B cell (primary cell): ENCODE measurements around the gene SH3BP2. TPM values are rescaled to one million over a fixed set of nuclear protein-coding genes. Genes with fewer than 3 reads are reported as not detected.

ENCODE experiments used
- ATAC-seq: fragments of 200-7000 bp; cut with Tn5 transposase; one replicate; pipeline ENCODE4 v1.10.0; 2021; ENCODE audit warnings: low read depth, mild to moderate bottlenecking, moderate number of reproducible peaks, moderate library complexity
- CTCF ChIA-PET: fragments of 350-600 bp; sonication (Branson Sonifier 250); formaldehyde crosslinking; loops from one replicate; lab custom pipeline; 2021; ENCODE audit warnings: antibody characterized with exemption, inconsistent platforms; lab: Charles Lee
- POLR2A ChIA-PET: fragments of 350-600 bp; sonication (Branson Sonifier 250); formaldehyde crosslinking; loops from one replicate; lab custom pipeline; 2021; ENCODE audit warnings: antibody characterized with exemption; lab: Charles Lee
- DNase-seq: peaks from one replicate; pipeline ENCODE4 v3.0.0; 2013
- H2AFZ ChIP-seq: 2 replicates; pipeline ENCODE4 v1.6.1; 2012; ENCODE audit warnings: mild to moderate bottlenecking, low read depth, low read length; ENCODE audit not compliant: insufficient read depth, poor library complexity, severe bottlenecking
- H3K27ac ChIP-seq, 2 donors: 1 replicate in 1 of 2; 2 replicates in 1 of 2; pipeline ENCODE4 v1.5.1; 2012 to 2013; ENCODE audit warnings: low read length in 2 of 2, mild to moderate bottlenecking in 2 of 2, moderate library complexity in 1 of 2
- H3K27me3 ChIP-seq, 4 experiments: fragments of 200-600 bp in 1 of 4; sonication (generic) in 1 of 4; replicated peaks in 1 of 4; 1 replicate in 2 of 4; 2 replicates in 2 of 4; pipeline versions ENCODE4 v1.6.1 to v1.7.0; 2013 to 2016; ENCODE audit warnings: low read length in 3 of 4, mild to moderate bottlenecking in 2 of 4, mixed read lengths in 1 of 4, moderate library complexity in 1 of 4; ENCODE audit not compliant: insufficient read depth in 4 of 4, control insufficient read depth in 3 of 4; ENCODE audit errors: control extremely low read depth in 1 of 4
- H3K36me3 ChIP-seq, 2 experiments: replicated peaks in 1 of 2; 1 replicate in 1 of 2; 2 replicates in 1 of 2; pipeline versions ENCODE4 v1.6.1 to v1.7.1; 2013; ENCODE audit warnings: low read length in 1 of 2; ENCODE audit not compliant: insufficient read depth in 2 of 2, control insufficient read depth in 1 of 2; ENCODE audit errors: control extremely low read depth in 1 of 2, extremely low read depth in 1 of 2
- H3K4me1 ChIP-seq, 2 donors: fragments of 200-600 bp in 1 of 2; sonication (generic) in 1 of 2; 1 replicate in 1 of 2; 2 replicates in 1 of 2; pipeline versions ENCODE4 v1.5.1 to v1.6.1; 2013 to 2017; ENCODE audit warnings: low read length in 2 of 2; ENCODE audit not compliant: control insufficient read depth in 2 of 2, insufficient read depth in 2 of 2
- H3K4me2 ChIP-seq: replicated peaks from 2 replicates; pipeline ENCODE3; 2012; ENCODE audit warnings: mild to moderate bottlenecking, low read depth, low read length; ENCODE audit not compliant: poor library complexity, severe bottlenecking
- H3K4me3 ChIP-seq, 5 experiments: fragments of 200-600 bp in 1 of 5; sonication (generic) in 1 of 5; 1 replicate in 3 of 5; 2 replicates in 2 of 5; pipeline versions ENCODE4 v1.5.1 to v1.7.0; 2011 to 2016; ENCODE audit warnings: low read length in 4 of 5, mild to moderate bottlenecking in 4 of 5, low read depth in 2 of 5, control low read depth in 1 of 5, moderate library complexity in 1 of 5; ENCODE audit not compliant: insufficient read depth in 1 of 5; ENCODE audit errors: control extremely low read depth in 1 of 5, extremely low read depth in 1 of 5
- H3K79me2 ChIP-seq: fragments of 200-600 bp; sonication (generic); one replicate; pipeline ENCODE4 v1.6.0; 2016; ENCODE audit warnings: low read length; ENCODE audit not compliant: control insufficient read depth, insufficient read depth
- H3K9ac ChIP-seq: fragments of 200-600 bp; sonication (generic); 2 replicates; pipeline ENCODE4 v1.6.1; 2017; ENCODE audit warnings: mild to moderate bottlenecking, low read length, moderate library complexity
- H3K9me3 ChIP-seq, 3 donors: one replicate each; pipeline versions ENCODE4 v1.6.1 to v1.7.1; 2013; ENCODE audit warnings: low read length in 2 of 3; ENCODE audit not compliant: control insufficient read depth in 2 of 3, insufficient read depth in 1 of 3; ENCODE audit errors: control extremely low read depth in 1 of 3
- H4K20me1 ChIP-seq: 2 replicates; pipeline ENCODE4 v1.6.0; 2012; ENCODE audit warnings: mild to moderate bottlenecking, low read length; ENCODE audit not compliant: insufficient read depth, control insufficient read depth, poor library complexity, severe bottlenecking
- H3K27ac Mint-ChIP-seq: one replicate; pipeline ENCODE4 v1.8.0; 2021; ENCODE audit warnings: mixed read lengths
- H3K27me3 Mint-ChIP-seq: one replicate; pipeline ENCODE4 v1.8.0; 2021; ENCODE audit warnings: mixed read lengths
- H3K4me1 Mint-ChIP-seq: one replicate; pipeline ENCODE4 v1.8.0; 2021; ENCODE audit warnings: mixed read lengths
- H3K4me3 Mint-ChIP-seq: one replicate; pipeline ENCODE4 v1.8.0; 2021; ENCODE audit warnings: mixed read lengths
- H3K9me3 Mint-ChIP-seq: one replicate; pipeline ENCODE4 v1.8.0; 2022; ENCODE audit warnings: mixed read lengths; ENCODE audit not compliant: insufficient read depth
- CTCF ChIP-seq: fragments of 200-600 bp; IDR thresholded peaks from one replicate; pipeline ENCODE4 v1.8.0; 2022; ENCODE audit warnings: antibody characterized with exemption, mild to moderate bottlenecking
- EZH2 ChIP-seq: IDR thresholded peaks from 2 replicates; pipeline ENCODE4 v1.6.1; 2012; ENCODE audit warnings: borderline replicate concordance, low read depth, mild to moderate bottlenecking, moderate library complexity, low read length; ENCODE audit not compliant: insufficient read depth, poor library complexity, severe bottlenecking
- WGBS: methylation state at CpG from one replicate; pipeline ENCODE4 v1.1.5; 2013; ENCODE audit warnings: missing lambda C conversion rate; ENCODE audit not compliant: insufficient coverage; 5-methylcytosine and 5-hydroxymethylcytosine counted together
- intact Hi-C: fragments of 100-400 bp; cut with micrococcal nuclease; formaldehyde crosslinking; loops from one replicate; pipeline ENCODE4 v1.10.0; 2022
- polyA plus RNA-seq: library from polyadenylated mRNA; depleted of rRNA; stranded (reverse); fragments of >200 nt; gene quantifications from 2 replicates; pipeline ENCODE4 v1.2.3, GENCODE V29; 2012
- total RNA-seq, 2 donors: library from RNA; stranded (reverse); fragments of 120-200 nt in 1 of 2; gene quantifications; 1 replicate in 1 of 2; 2 replicates in 1 of 2; pipeline versions ENCODE4 v1.2.3 to v1.2.4, GENCODE V29; 2013 to 2022

The SH3BP2 gene
- total and polyA plus RNA-seq, 2 donors (not counting 1 experiment from before 2014, with no cell fraction given): 30.8 to 219 TPM

GRCh38 chr4:2805712-2806389 is 13.0 kb downstream of the SH3BP2 start:
- ATAC-seq (no peak), DNase-seq (no peak)
- H3K27ac ChIP-seq: peak overlapping the region; percentile 88 to 89
- H3K4me1 Mint-ChIP-seq: peaks cover 76% of the 10 kb centered on the region
- H3K9me3 ChIP-seq: no peaks in the 10 kb centered on the region
- peaks cover 0 to 10% of the 10 kb centered on the region in 2 experiments for H3K36me3 ChIP-seq
- ChIA-PET CTCF (interaction anchor here (1.3 kb wide), 1 partner anchor 18 kb away, joined by 3 read pairs; no protein-coding TSS in a partner anchor), POLR2A (interaction anchor here (0.5 to 1.9 kb wide), 5 partner anchors 14 to 49 kb away, joined by 3 to 8 read pairs (median 3); no protein-coding TSS in a partner anchor)
- peak overlapping the region; percentile 80 for H3K4me3 Mint-ChIP-seq
- peaks cover 87 to 93% of the 10 kb centered on the region in 2 donors for H3K4me1 ChIP-seq
- H3K4me2 ChIP-seq: peak overlapping the region; percentile 91
- 43% methylated on average over 13 of the region's 20 CpGs for WGBS
- intact Hi-C loops: no loop called here
- no peaks in the 10 kb centered on the region for H4K20me1 ChIP-seq
- peak overlapping the region; percentile 60 for H3K9ac ChIP-seq
- no peaks in the 10 kb centered on the region for H3K27me3 ChIP-seq
- TF ChIP-seq CTCF: no peak
- TF ChIP-seq EZH2: no peak
- H3K79me2 ChIP-seq: peaks cover 90% of the 10 kb centered on the region
- peak overlapping the region; percentile 27 for H2AFZ ChIP-seq
- no peaks in the 10 kb centered on the region for H3K27me3 Mint-ChIP-seq
- peak overlapping the region in 4 of 5 experiments; percentile 8 to 34 (median 32) for H3K4me3 ChIP-seq
- no peaks in the 10 kb centered on the region for H3K9me3 Mint-ChIP-seq
- H3K27ac Mint-ChIP-seq: peak overlapping the region; percentile 96
